AG04450 (cell line): ENCODE measurements around the gene PRAC1. TPM values are rescaled to one million over a fixed set of nuclear protein-coding genes. Genes with fewer than 3 reads are reported as not detected.

Experiments
- CTCF ChIA-PET: fragments of 300-600, 350-600 bp; formaldehyde crosslinking; extraction: SDS; loops from one replicate; lab custom pipeline; 2022; ENCODE audit warnings: antibody characterized with exemption, inconsistent platforms; lab: Charles Lee
- POLR2A ChIA-PET: fragments of 350-600 bp; formaldehyde crosslinking; extraction: SDS; loops from one replicate; lab custom pipeline; 2021; ENCODE audit warnings: antibody characterized with exemption, inconsistent platforms; lab: Yijun Ruan, JAX
- DNase-seq: peaks from one replicate; pipeline ENCODE4 v3.0.0-alpha.2; 2011; ENCODE audit warnings: low read depth, low spot score
- H3K27ac ChIP-seq: one replicate; pipeline ENCODE4 v1.5.1; 2012; ENCODE audit warnings: low read depth, low read length, control low read depth
- H3K27me3 ChIP-seq: one replicate; pipeline ENCODE4 v1.6.0; 2012; ENCODE audit warnings: low read length; ENCODE audit not compliant: control insufficient read depth, insufficient read depth
- H3K4me3 ChIP-seq: 2 replicates; pipeline ENCODE4 v1.5.1; 2011; ENCODE audit warnings: mild to moderate bottlenecking, low read depth, low read length, control low read depth
- H3K9me3 ChIP-seq: 2 replicates; pipeline ENCODE4 v1.5.1; 2012; ENCODE audit warnings: low read length; ENCODE audit not compliant: control insufficient read depth, insufficient read depth
- polyA plus RNA-seq: library from polyadenylated mRNA; depleted of rRNA; stranded (reverse); fragments of >200 nt; gene quantifications from 2 replicates; pipeline ENCODE4 v1.2.3, GENCODE V29; 2011
- TF ChIP-seq, protein P1 (sequence below): IDR thresholded peaks from 2 replicates; pipeline ENCODE4 v1.5.1; 2011; ENCODE audit warnings: low read depth, low read length, control low read depth, inconsistent platforms

The PRAC1 gene
- polyA plus RNA-seq, 1 experiment, result not detected

DNA sequence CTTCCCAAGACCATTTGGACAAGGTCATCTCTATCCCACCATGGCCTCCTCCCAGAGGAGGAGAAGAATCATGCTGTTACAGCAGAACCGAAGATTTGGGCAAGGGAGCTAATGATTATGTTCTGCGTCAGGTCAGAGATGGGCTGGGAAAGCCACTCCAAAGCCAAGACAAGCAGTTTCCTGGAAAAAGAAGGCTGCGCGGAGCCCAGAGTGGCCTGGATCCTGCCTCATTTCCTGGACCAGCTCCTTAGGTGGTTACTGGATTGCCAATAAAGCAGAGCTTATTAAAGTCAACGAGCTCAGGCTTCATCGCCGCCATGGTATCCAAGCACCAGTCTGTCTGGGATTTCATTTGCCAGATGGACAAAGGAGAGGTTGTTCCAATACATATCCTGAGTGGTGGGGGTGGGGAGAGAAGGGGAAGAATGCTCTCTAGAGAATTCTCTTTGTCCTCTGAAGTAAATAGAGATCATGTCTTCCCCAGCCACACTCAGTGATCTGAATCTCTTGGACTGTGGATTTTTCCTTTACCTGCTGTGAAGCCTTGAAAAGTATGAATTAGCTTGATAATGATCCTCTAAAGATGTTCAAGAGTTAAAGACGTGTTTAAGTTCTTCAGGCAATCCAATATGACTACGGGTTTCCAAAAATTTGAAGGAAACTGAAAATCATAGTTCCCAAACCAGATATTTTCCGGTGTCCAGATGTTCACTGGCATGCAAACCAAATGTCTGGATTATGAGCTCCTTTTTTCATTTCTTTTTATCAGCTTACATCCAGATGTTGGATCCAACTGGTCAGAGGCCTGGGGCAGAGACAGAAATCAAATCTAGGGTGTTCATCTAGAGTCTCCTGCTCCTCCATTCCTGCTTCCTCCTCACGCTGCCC is 17.7 kb downstream of the PRAC1 start:
- TF ChIP-seq, protein P1, sequence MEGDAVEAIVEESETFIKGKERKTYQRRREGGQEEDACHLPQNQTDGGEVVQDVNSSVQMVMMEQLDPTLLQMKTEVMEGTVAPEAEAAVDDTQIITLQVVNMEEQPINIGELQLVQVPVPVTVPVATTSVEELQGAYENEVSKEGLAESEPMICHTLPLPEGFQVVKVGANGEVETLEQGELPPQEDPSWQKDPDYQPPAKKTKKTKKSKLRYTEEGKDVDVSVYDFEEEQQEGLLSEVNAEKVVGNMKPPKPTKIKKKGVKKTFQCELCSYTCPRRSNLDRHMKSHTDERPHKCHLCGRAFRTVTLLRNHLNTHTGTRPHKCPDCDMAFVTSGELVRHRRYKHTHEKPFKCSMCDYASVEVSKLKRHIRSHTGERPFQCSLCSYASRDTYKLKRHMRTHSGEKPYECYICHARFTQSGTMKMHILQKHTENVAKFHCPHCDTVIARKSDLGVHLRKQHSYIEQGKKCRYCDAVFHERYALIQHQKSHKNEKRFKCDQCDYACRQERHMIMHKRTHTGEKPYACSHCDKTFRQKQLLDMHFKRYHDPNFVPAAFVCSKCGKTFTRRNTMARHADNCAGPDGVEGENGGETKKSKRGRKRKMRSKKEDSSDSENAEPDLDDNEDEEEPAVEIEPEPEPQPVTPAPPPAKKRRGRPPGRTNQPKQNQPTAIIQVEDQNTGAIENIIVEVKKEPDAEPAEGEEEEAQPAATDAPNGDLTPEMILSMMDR, result no peak
- ChIA-PET POLR2A (no interaction called here), CTCF (interaction anchor here (1.0 to 1.8 kb wide), 3 partner anchors 20 to 328 kb away, joined by 3 to 10 read pairs (median 4); no protein-coding TSS in a partner anchor)
- Histone ChIP-seq H3K4me3 (no peak overlapping the region), H3K9me3 (no peaks in the 10 kb centered on the region), H3K27me3 (peaks cover 50% of the 10 kb centered on the region), H3K27ac (no peak overlapping the region)
- no peak for DNase-seq

DNA sequence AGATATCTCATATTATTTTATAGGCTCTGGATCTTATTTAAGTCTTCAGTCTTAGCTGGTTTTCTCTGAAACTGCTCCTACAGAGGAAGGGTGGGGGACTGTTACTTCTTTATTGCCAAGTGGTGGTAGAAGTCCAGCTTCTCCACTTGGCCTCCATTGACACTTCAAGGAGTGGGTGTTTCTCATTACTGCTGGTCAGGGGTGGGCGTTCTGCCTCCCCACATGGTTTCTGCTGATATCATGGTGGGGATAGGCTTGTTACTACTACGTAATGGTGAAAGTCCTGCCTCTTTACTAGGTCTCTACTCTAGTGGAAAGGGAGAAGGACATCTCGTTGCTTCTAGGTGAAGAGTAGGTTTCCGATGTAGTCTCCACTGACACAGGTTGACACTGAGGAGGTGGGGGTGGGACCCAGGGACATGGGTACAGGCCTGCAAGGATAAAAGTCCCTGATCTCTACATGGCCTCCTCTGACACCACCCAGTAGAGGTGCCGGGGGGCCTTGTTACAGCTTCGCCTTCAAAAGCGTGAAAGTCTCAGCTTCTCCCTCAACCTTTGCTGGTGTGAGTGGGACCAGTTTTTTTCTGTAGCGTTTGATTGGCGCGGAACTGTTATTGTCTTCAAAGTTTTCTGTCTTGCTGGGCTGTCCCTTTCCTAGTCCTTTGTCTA is 20.3 kb downstream of the PRAC1 start:
- H3K9me3 ChIP-seq, result no peaks in the 10 kb centered on the region
- no peak overlapping the region for H3K4me3 ChIP-seq
- ChIA-PET POLR2A (no interaction called here), CTCF (interaction anchor here (0.9 to 1.1 kb wide), 2 partner anchors 23 to 89 kb away, joined by 3 read pairs; no protein-coding TSS in a partner anchor)
- TF ChIP-seq, protein P1, result no peak
- no peak overlapping the region for H3K27ac ChIP-seq
- H3K27me3 ChIP-seq, result peaks cover 43% of the 10 kb centered on the region
- DNase-seq, result no peak

DNA sequence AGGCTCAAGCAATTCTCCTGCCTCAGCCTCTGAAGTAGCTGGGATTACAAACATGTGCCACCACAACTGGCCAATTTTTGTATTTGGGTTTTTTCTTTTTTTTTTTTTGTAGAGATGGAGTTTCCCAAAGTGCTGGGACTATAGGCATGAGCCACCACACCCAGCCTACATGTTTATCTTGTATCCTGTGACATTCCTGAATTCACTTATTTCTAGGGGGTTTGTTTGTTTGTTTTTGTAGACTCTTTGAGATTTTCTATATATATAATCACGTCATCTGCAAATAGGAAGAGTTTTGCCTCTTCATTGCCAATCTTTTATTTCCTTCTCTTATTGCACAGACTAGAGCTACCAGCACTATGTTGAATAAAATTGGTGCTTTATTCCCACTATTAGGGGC is 29.1 kb downstream of the PRAC1 start:
- no peak for DNase-seq
- POLR2A ChIA-PET, result no interaction called here
- H3K27me3 ChIP-seq, result peaks cover 16% of the 10 kb centered on the region
- CTCF ChIA-PET, result interaction anchor here (1.6 kb wide), 1 partner anchor 14 kb away, joined by 7 read pairs; no protein-coding TSS in a partner anchor
- no peak overlapping the region for H3K4me3 ChIP-seq
- H3K9me3 ChIP-seq, result no peaks in the 10 kb centered on the region
- TF ChIP-seq, protein P1, result no peak
- no peak overlapping the region for H3K27ac ChIP-seq

DNA sequence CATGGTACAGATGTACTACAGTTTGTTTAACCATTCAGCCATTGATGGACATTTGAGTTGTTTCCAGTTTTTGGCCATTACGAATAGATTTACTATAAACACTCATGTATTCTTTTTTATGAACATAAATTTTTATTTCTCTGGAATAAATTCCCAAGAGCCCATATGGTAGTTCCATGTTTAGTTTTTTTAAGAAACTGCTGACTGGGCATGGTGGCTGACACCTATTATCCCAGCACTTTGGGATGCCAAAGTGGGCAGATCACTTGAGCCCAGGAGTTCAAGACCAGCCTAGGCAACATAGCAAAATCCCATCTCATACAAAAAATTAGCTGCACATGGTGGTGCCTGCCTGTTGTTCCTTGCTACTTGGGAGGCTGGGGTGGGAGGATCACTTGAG is 30.3 kb downstream of the PRAC1 start:
- no peak for DNase-seq
- ChIA-PET POLR2A (no interaction called here), CTCF (interaction anchor here (1.6 kb wide), 1 partner anchor 13 kb away, joined by 7 read pairs; no protein-coding TSS in a partner anchor)
- no peak overlapping the region for H3K4me3 ChIP-seq
- H3K27me3 ChIP-seq, result peaks cover 14% of the 10 kb centered on the region
- TF ChIP-seq, protein P1, result no peak
- H3K27ac ChIP-seq, result no peak overlapping the region
- H3K9me3 ChIP-seq, result no peaks in the 10 kb centered on the region
